Activated CD8-positive, alpha-beta T cell treated with anti-CD3 and anti-CD28 coated beads for 36 hours (primary cell): ENCODE results near the gene TOM1L2. TPM values are rescaled to one million over a fixed set of nuclear protein-coding genes. Genes with fewer than 3 reads are reported as not detected.
A peak's percentile ranks its signal among the peaks of the same experiment; 100 is the strongest.

ENCODE experiments used
- ATAC-seq: fragments of 200-7000 bp; cut with Tn5 transposase; one replicate; pipeline ENCODE4 v1.10.0; 2021; ENCODE audit warnings: mild to moderate bottlenecking, moderate library complexity
- CTCF ChIA-PET: fragments of 350-600 bp; sonication (Branson Sonifier 250); formaldehyde crosslinking; loops from one replicate; lab custom pipeline; 2021; ENCODE audit warnings: antibody characterized with exemption; lab: Charles Lee
- POLR2A ChIA-PET: fragments of 350-600 bp; sonication (Branson Sonifier 250); formaldehyde crosslinking; loops from one replicate; lab custom pipeline; 2021; ENCODE audit warnings: antibody characterized with exemption; lab: Charles Lee
- DNase-seq: peaks from one replicate; pipeline ENCODE4 v3.0.0-alpha.2; 2020
- H3K27ac Mint-ChIP-seq: one replicate; pipeline ENCODE4 v1.8.0; 2021; ENCODE audit warnings: mild to moderate bottlenecking, mixed read lengths
- H3K27me3 Mint-ChIP-seq: one replicate; pipeline ENCODE4 v1.8.0; 2021; ENCODE audit warnings: mixed read lengths
- H3K36me3 Mint-ChIP-seq: one replicate; pipeline ENCODE4 v1.8.0; 2021; ENCODE audit warnings: low read depth, mixed read lengths
- H3K4me1 Mint-ChIP-seq: one replicate; pipeline ENCODE4 v1.8.0; 2021; ENCODE audit warnings: low read depth, mixed read lengths
- H3K4me3 Mint-ChIP-seq: one replicate; pipeline ENCODE4 v1.8.0; 2021; ENCODE audit warnings: mild to moderate bottlenecking, moderate library complexity, mixed read lengths
- H3K9me3 Mint-ChIP-seq: one replicate; pipeline ENCODE4 v1.8.0; 2021; ENCODE audit warnings: mixed read lengths
- CTCF ChIP-seq: fragments of 200-600 bp; IDR thresholded peaks from one replicate; pipeline ENCODE4 v1.8.0; 2022; ENCODE audit warnings: antibody characterized with exemption, mild to moderate bottlenecking
- intact Hi-C: fragments of 100-400 bp; cut with micrococcal nuclease; formaldehyde crosslinking; loops from one replicate; pipeline ENCODE4 v1.10.0; 2022
- microRNA-seq: library from miRNA; unstranded; fragments of <30 nt; microRNA quantifications from one replicate; pipeline ENCODE4 v1.2.0, GENCODE V29; 2022; ENCODE audit warnings: borderline microRNAs expressed, borderline replicate concordance
- total RNA-seq, 2 experiments: library from RNA; stranded (reverse); gene quantifications; one replicate each; pipeline ENCODE4 v1.2.3, GENCODE V29; 2021

TOM1L2 gene
- total RNA-seq, 2 experiments from 2014 or later, result 10.3 to 10.8 TPM

GRCh38 chr17:17794382-17794781, 177.8 kb downstream of the TOM1L2 start:
- Mint-ChIP-seq H3K27ac (no peak overlapping the region), H3K4me3 (no peak overlapping the region), H3K36me3 (peaks cover 9% of the 10 kb centered on the region), H3K4me1 (peaks cover 24% of the 10 kb centered on the region), H3K9me3 (no peaks in the 10 kb centered on the region), H3K27me3 (no peaks in the 10 kb centered on the region)
- POLR2A ChIA-PET, result interaction anchor here (1.0 to 2.6 kb wide), 3 partner anchors 18 to 59 kb away, joined by 3 to 8 read pairs (median 4); no protein-coding TSS in a partner anchor
- CTCF ChIA-PET, result interaction anchor here (1.7 kb wide), 2 partner anchors 9 to 65 kb away, joined by 3 to 6 read pairs; no protein-coding TSS in a partner anchor
- intact Hi-C loops, result no loop called here
- DNase-seq, result no peak
- no peak for ATAC-seq
- no peak for TF ChIP-seq CTCF

Small RNA genes lying within 50 kb of the gene (microRNA-seq; reads per million reads assigned to microRNA genes)
- gene MIR33B (244 reads per million, percentile 76 among the genes with 10 or more reads in this experiment), gene MIR6777 (1.2 reads per million)

Other genes starting within 250 kb of the TOM1L2 start
- gene SREBF1, start 135.4 kb downstream of the TOM1L2 start, total RNA-seq, result 100 to 1,000 TPM; 103 to 116 TPM
- under 1 TPM in 1 of 2 experiments, not detected in 1; 0.25 TPM for gene DRC3, start 462 bp upstream of the TOM1L2 start, total RNA-seq
- 10 to 100 TPM; 28.5 to 29.7 TPM for gene ATPAF2, start 66.8 kb upstream of the TOM1L2 start, total RNA-seq
- gene GID4, start 67.0 kb upstream of the TOM1L2 start, total RNA-seq, result 1 to 10 TPM; 8.7 to 9.1 TPM
- 10 to 100 TPM; 45.0 to 45.1 TPM for gene DRG2, start 115.5 kb upstream of the TOM1L2 start, total RNA-seq
- 1 to 10 TPM in 1 of 2 experiments, under 1 TPM in 1; 0.76 to 1.1 TPM for gene MYO15A, start 136.4 kb upstream of the TOM1L2 start, total RNA-seq
- gene ALKBH5, start 211.4 kb upstream of the TOM1L2 start, total RNA-seq, result 100 to 1,000 TPM; 213 to 217 TPM